C4-2B (cell line): ENCODE data around the gene GLP1R.
A peak's percentile ranks its signal among the peaks of the same experiment; 100 is the strongest.

Experiments
- H3K27ac ChIP-seq: fragments of 450-650 bp; 2 replicates; pipeline ENCODE4 v1.5.1; 2017
- ZFX ChIP-seq: fragments of 450-650 bp; IDR thresholded peaks from 2 replicates; pipeline ENCODE4 v1.6.1; 2017
- TF ChIP-seq, protein P1 (sequence below): fragments of 450-650 bp; conservative IDR thresholded peaks from 2 replicates; pipeline ENCODE4 v1.5.1; 2017; ENCODE audit warnings: mild to moderate bottlenecking

Gene GLP1R

DNA sequence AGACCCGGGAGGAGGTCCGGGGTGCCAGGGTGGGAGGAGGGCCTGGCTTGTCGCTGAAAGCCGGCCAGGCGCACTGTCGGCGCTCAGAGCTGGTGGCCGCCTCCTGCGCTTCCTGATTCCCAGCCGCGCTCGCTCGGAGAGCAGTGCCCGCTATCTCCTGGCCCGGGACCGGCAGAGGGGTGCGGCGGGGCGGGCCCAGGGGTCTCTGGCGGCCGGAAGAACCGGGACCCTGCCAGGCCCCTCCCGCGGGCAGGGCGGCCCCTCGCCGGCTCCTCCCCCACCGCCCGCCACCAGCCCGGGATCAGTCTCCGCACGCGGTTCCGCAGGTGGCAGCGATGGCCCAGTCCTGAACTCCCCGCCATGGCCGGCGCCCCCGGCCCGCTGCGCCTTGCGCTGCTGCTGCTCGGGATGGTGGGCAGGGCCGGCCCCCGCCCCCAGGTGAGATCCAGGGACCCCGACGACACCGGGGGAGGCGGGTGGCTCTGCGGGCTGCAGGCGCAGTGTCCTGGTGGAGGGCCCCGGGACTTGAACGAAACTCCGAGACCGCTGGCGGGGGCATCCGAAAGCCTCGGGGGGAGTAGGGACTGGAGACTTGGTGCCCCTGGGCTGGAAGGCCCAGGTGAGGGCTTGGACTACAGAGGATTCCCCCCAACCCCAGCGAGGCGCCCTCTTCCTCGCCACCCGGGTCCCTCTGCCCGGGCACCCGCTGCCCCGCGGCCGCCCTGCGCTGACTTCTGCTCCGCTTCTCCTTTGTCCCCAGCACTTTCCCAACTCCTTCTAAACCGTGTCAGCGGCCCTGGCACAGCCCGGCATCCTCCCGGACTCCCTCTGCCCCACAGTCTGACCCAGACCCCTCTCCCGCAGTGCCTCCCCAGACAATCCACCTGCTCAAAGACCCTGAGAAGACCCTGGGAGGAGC is at the start of gene GLP1R:
TSS of gene GLP1R (plus strand) at position 301 of the 919 bp plus-strand sequence. CDS start at position 361, 60 bp downstream.
- H3K27ac ChIP-seq: no peak within 1 kb of the TSS
- no peak for TF ChIP-seq ZFX
- TF ChIP-seq, protein P1, sequence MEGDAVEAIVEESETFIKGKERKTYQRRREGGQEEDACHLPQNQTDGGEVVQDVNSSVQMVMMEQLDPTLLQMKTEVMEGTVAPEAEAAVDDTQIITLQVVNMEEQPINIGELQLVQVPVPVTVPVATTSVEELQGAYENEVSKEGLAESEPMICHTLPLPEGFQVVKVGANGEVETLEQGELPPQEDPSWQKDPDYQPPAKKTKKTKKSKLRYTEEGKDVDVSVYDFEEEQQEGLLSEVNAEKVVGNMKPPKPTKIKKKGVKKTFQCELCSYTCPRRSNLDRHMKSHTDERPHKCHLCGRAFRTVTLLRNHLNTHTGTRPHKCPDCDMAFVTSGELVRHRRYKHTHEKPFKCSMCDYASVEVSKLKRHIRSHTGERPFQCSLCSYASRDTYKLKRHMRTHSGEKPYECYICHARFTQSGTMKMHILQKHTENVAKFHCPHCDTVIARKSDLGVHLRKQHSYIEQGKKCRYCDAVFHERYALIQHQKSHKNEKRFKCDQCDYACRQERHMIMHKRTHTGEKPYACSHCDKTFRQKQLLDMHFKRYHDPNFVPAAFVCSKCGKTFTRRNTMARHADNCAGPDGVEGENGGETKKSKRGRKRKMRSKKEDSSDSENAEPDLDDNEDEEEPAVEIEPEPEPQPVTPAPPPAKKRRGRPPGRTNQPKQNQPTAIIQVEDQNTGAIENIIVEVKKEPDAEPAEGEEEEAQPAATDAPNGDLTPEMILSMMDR: no peak

DNA sequence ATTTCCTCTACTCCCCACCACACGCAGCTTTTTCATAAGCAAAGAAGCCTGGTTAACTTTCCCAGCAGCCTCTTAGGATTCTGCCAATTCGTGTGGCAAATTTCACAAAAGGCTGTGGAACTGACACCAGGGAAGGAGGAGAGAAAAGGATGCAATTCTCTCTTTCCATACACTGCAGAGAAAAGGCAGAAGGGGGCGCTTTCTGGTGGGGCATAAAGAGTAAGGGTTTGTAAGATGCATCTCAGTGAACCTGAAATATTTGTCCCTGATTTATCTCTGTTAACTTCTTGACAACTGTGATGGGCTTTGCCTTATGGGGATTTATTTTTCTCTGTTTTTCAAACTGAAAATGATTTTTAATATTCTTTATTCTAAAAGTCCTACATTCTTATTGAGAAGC is 45.5 kb upstream of the GLP1R start:
- no peak overlapping the region for H3K27ac ChIP-seq
- TF ChIP-seq, protein P1: peak; percentile 71
- TF ChIP-seq ZFX: no peak

DNA sequence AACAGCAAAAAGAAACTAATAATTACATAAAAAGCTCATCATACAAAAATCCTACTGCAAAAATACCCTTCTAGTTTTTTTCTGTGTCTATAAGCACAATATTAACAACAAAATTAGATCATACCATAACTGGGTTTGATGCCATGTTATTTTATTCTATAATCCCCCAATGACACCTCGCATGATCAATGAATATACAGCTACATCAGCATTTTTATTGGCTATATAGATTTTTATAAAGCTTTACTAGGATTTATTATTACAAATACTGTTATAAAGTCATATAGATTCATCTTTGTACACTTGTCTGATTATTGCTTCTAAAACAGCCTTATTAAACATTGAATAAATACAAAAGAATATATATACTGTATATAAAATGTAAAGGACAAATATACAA is 45.1 kb upstream of the GLP1R start:
- TF ChIP-seq, protein P1: no peak
- no peak for TF ChIP-seq ZFX
- H3K27ac ChIP-seq: no peak overlapping the region

DNA sequence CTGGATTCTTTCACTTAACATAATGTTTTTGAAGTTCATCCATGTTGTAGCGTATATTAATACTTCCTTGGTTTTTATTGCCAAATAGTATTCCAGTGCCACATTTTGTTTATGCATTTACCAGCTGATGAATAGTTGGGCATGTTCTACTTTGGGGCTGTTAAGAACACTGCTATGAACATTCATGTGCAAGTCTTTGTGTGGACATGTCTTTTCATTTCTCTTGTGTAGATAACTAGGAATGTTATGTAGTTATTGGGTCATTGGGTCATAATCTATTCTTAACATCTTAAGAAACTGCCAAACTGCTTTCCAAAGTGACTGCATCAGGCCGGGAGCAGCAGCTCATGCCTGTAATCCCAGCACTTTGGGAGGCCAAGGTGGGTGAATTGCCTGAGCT is 43.8 kb upstream of the GLP1R start:
- no peak overlapping the region; the same call in 1 of the 2 replicates for H3K27ac ChIP-seq
- no peak for TF ChIP-seq ZFX
- TF ChIP-seq, protein P1: no peak

DNA sequence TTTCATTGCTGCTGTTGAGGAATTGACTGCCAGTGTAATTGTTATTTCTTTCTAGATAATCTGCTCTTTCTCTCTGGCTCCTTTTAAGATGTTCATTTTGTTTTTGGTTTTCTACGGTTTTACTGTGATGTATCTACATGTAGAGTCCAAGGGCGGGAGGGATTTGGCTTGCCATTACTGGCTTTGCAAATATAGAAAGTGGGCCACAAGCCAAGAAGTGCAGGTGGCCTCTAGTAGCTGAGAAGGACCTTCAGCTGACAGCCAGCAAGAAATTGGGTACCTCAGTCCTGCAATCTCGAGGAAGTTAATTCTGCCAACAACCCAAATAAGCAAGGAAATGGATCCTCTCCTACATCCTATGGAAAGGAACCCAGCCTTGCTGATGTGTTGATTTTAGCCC is 42.8 kb upstream of the GLP1R start:
- TF ChIP-seq, protein P1: no peak
- no peak for TF ChIP-seq ZFX
- H3K27ac ChIP-seq: no peak overlapping the region

DNA sequence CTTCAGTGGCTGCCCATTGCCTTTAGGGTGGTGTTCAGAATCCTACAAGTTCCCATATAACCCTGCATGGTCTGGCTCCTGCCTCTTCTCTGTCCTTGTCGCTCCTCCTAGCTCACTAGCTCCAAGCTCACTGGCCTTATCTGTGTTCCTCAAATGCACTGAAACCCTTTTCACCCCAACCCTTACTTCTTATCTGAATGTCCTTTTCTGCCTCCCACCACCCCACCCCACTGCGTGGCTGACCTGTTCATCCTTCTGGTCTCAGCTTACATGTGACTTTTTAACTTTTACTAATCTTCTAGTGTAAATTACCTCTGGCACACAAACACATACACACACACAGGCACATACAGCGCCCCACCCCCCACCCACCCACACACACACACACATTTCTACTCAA is 41.0 kb upstream of the GLP1R start:
- no peak overlapping the region for H3K27ac ChIP-seq
- TF ChIP-seq, protein P1: no peak
- no peak for TF ChIP-seq ZFX

DNA sequence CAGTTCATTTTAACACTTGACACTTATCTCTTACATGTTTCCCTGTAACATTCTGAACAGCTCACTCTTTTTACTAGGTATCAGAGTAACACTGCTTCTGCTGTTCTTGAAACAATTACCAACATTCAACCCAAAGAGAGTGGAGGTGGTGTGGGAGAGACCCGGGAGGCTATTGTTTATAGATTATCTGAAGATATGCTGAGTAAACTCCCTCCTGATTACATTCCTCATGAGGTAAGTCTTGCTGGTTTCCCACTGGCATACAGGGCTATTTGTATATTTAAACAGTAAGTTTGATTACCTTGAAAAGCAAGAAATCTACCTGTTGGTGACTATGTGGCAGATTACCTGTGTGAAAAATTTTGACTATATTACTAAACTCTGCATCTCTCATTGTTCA is 39.8 kb upstream of the GLP1R start:
- TF ChIP-seq, protein P1: no peak
- TF ChIP-seq ZFX: no peak
- H3K27ac ChIP-seq: no peak overlapping the region
